Measurements from ENCODE around the gene COL21A1.

- TF ChIP-seq CTCF (conservative IDR thresholded peaks at IDR 0.05) (no peak), ZFX (IDR thresholded peaks at IDR 0.05) (no peak)
Observed at GRCh38 chr6:56214703-56215101, 32.7 kb downstream of the COL21A1 start.

Measured in C4-2B (cell line).